Measurements from ENCODE around the gene GPN1. TPM values are rescaled to one million over a fixed set of nuclear protein-coding genes. Genes with fewer than 3 reads are reported as not detected.
A peak's percentile ranks its signal among the peaks of the same experiment; 100 is the strongest.
"Not testable (repeated sequence)": the region's sequence is repeated elsewhere in the genome, so short reads cannot be mapped to it uniquely, and the experiment has no call there.

The GPN1 gene
- total RNA-seq, 1 experiment from 2014 or later = 45.1 TPM

GRCh38 chr2:27627963-27628766, 685 bp upstream of the GPN1 start:
- TF ChIP-seq EZH2 (IDR thresholded peaks at IDR 0.05; ENCODE audit: low read depth) (no peak), CTCF (conservative IDR thresholded peaks at IDR 0.05) (no peak)
- Histone ChIP-seq H3K9me2 (ENCODE audit: insufficient read depth) (no peaks in the 10 kb centered on the region), H3K27ac (peak overlapping the region; percentile 86), H3K4me2 (peak overlapping the region; percentile 97), H3K9me3 (ENCODE audit: insufficient read depth, low read depth) (no peaks in the 10 kb centered on the region), H4K20me1 (ENCODE audit: insufficient read depth) (no peaks in the 10 kb centered on the region), H3F3A (ENCODE audit: insufficient read depth, low read depth) (peaks cover 23% of the 10 kb centered on the region; the same call in 1 of the 2 replicates), H3K4me3 (peak overlapping the region; percentile 86), H3K79me2 (ENCODE audit: low read depth) (peaks cover 12% of the 10 kb centered on the region; the same call in 1 of the 2 replicates), H3K36me3 (ENCODE audit: low read depth) (peaks cover 23% of the 10 kb centered on the region; the same call in 1 of the 2 replicates), H2AFZ (peak overlapping the region; percentile 88), H3K4me1 (replicated peaks; ENCODE audit: insufficient read depth) (peaks cover 27% of the 10 kb centered on the region), H3K27me3 (ENCODE audit: insufficient read depth, low read depth) (no peaks in the 10 kb centered on the region)
- intact Hi-C loops (cut with micrococcal nuclease; ENCODE audit: unreplicated experiment) = loop anchor here (1.0 to 5.0 kb wide), 5 partner anchors 139 to 306 kb away; partner anchors contain the start of genes IFT172, KRTCAP3, MPV17 and PPM1G
- BruUV-seq (replicated peaks) = TSS peak; percentile 69
- ChIA-PET CTCF (interaction anchor here (1.4 kb wide), 1 partner anchor 55 kb away, joined by 3 read pairs; no protein-coding TSS in a partner anchor), POLR2A (ENCODE audit: unreplicated experiment) (interaction anchor here (0.5 to 0.8 kb wide), 9 partner anchors 24 to 1436 kb away, joined by 3 to 7 read pairs (median 4); partner anchors contain the start of gene NRBP1)
- DNase-seq = peak; percentile 34 to 97

GRCh38 chr2:27630257-27630656, 1.4 kb downstream of the GPN1 start:
- H3K27ac ChIP-seq; H3K9me2 ChIP-seq (ENCODE audit: insufficient read depth); BruUV-seq (replicated peaks); DNase-seq; H3K27me3 ChIP-seq (ENCODE audit: insufficient read depth, low read depth); POLR2A ChIA-PET (ENCODE audit: unreplicated experiment); H3K9me3 ChIP-seq (ENCODE audit: insufficient read depth, low read depth); H3K4me3 ChIP-seq; H4K20me1 ChIP-seq (ENCODE audit: insufficient read depth); intact Hi-C loops (cut with micrococcal nuclease; ENCODE audit: unreplicated experiment); H2AFZ ChIP-seq: not testable (repeated sequence)
- CTCF ChIA-PET = interaction anchor here (0.6 kb wide), 1 partner anchor 565 kb away, joined by 5 read pairs; no protein-coding TSS in a partner anchor
- Histone ChIP-seq H3K36me3 (ENCODE audit: low read depth) (peaks cover 19% of the 10 kb centered on the region), H3K79me2 (ENCODE audit: low read depth) (peaks cover 12% of the 10 kb centered on the region; the same call in 1 of the 2 replicates), H3F3A (ENCODE audit: insufficient read depth, low read depth) (peaks cover 23% of the 10 kb centered on the region; the same call in 1 of the 2 replicates), H3K4me2 (peak overlapping the region; percentile 97), H3K4me1 (replicated peaks; ENCODE audit: insufficient read depth) (peaks cover 27% of the 10 kb centered on the region)

- Histone ChIP-seq H3K79me2 (ENCODE audit: low read depth) (peaks cover 9% of the 10 kb centered on the region; the same call in 1 of the 2 replicates), H3F3A (ENCODE audit: insufficient read depth, low read depth) (peaks cover 11% of the 10 kb centered on the region; the same call in 1 of the 2 replicates), H3K9me2 (ENCODE audit: insufficient read depth) (no peaks in the 10 kb centered on the region), H3K4me2 (no peak overlapping the region), H3K4me3 (no peak overlapping the region), H3K27ac (no peak overlapping the region), H2AFZ (no peak overlapping the region), H3K36me3 (ENCODE audit: low read depth) (peaks cover 47% of the 10 kb centered on the region), H3K9me3 (ENCODE audit: insufficient read depth, low read depth) (no peaks in the 10 kb centered on the region), H3K27me3 (ENCODE audit: insufficient read depth, low read depth) (no peaks in the 10 kb centered on the region), H4K20me1 (ENCODE audit: insufficient read depth) (no peaks in the 10 kb centered on the region), H3K4me1 (replicated peaks; ENCODE audit: insufficient read depth) (peaks cover 6% of the 10 kb centered on the region)
- no peak for TF ChIP-seq EZH2 (IDR thresholded peaks at IDR 0.05; ENCODE audit: low read depth)
- no peak for TF ChIP-seq CTCF (conservative IDR thresholded peaks at IDR 0.05)
- intact Hi-C loops (cut with micrococcal nuclease; ENCODE audit: unreplicated experiment) = no loop called here
- CTCF ChIA-PET = no interaction called here
- POLR2A ChIA-PET (ENCODE audit: unreplicated experiment) = no interaction called here
- no TSS peak for BruUV-seq (replicated peaks)
- DNase-seq = no peak
Observed at GRCh38 chr2:27634291-27634690, 5.4 kb downstream of the GPN1 start.
